Prostate gland (tissue), 2 donors: ENCODE results near the gene RGS14. TPM values are rescaled to one million over a fixed set of nuclear protein-coding genes. Genes with fewer than 3 reads are reported as not detected.

ENCODE experiments used
- DNase-seq: peaks from one replicate; pipeline ENCODE4 v3.0.0-alpha.2; 2019; ENCODE audit warnings: low spot score
- H3K27ac ChIP-seq, 2 donors: fragments of 200-600 bp; sonication (generic); 2 replicates each; pipeline ENCODE4 v1.5.1; 2017 to 2019
- H3K27me3 ChIP-seq: fragments of 200-600 bp; sonication (generic); replicated peaks from 2 replicates; pipeline ENCODE4 v1.5.1; 2019; ENCODE audit not compliant: insufficient read depth
- H3K36me3 ChIP-seq, 2 donors: fragments of 200-600 bp; sonication (generic); 1 replicate in 1 of 2; 2 replicates in 1 of 2; pipeline versions ENCODE4 v1.5.1 to v1.8.1; 2017 to 2019
- H3K4me1 ChIP-seq: fragments of 200-600 bp; sonication (generic); replicated peaks from 2 replicates; pipeline ENCODE4 v1.5.1; 2019
- H3K4me3 ChIP-seq, 2 donors: fragments of 200-600 bp; sonication (generic); 2 replicates each; pipeline ENCODE4 v1.5.1; 2017 to 2019
- H3K9me3 ChIP-seq: fragments of 200-600 bp; sonication (generic); 2 replicates; pipeline ENCODE4 v1.5.1; 2017
- CTCF ChIP-seq, 4 experiments: fragments of 200-600 bp in 2 of 4; fragments of 450-650 bp in 2 of 4; sonication (generic) in 2 of 4; IDR thresholded peaks; 1 replicate in 3 of 4; 2 replicates in 1 of 4; pipeline ENCODE4 v1.5.1; 2016 to 2019; ENCODE audit warnings: antibody characterized with exemption in 4 of 4, mild to moderate bottlenecking in 2 of 4, moderate library complexity in 2 of 4
- POLR2A ChIP-seq: fragments of 450-650 bp; IDR thresholded peaks from one replicate; pipeline ENCODE4 v1.6.1; 2016; ENCODE audit warnings: antibody characterized with exemption, mild to moderate bottlenecking
- POLR2AphosphoS5 ChIP-seq: sonication (generic); formaldehyde crosslinking; IDR thresholded peaks from one replicate; pipeline ENCODE4 v1.6.1; 2017; ENCODE audit warnings: antibody characterized with exemption
- WGBS: methylation state at CpG from one replicate; pipeline ENCODE4 v1.1.5; 2018; 5-methylcytosine and 5-hydroxymethylcytosine counted together
- intact Hi-C: fragments of 100-400 bp; cut with DNase I; formaldehyde crosslinking; loops from one replicate; pipeline ENCODE4 v1.14.2; 2022
- total RNA-seq, 2 donors: library from RNA; depleted of rRNA; stranded (reverse); fragments of >200 nt; gene quantifications; one replicate each; pipeline ENCODE4 v1.1.0, GENCODE V29; 2016

RGS14 gene
- total RNA-seq, 2 donors from 2014 or later: 13.3 to 24.2 TPM

- H3K9me3 ChIP-seq: no peaks in the 10 kb centered on the region
- no peak overlapping the region for H3K27ac ChIP-seq
- 90% methylated on average over 5 of the region's 5 CpGs for WGBS
- H3K4me1 ChIP-seq: no peaks in the 10 kb centered on the region
- no peaks in the 10 kb centered on the region for H3K36me3 ChIP-seq
- TF ChIP-seq CTCF (IDR thresholded peaks at IDR 0.05): no peak
- TF ChIP-seq POLR2AphosphoS5: no peak
- no peaks in the 10 kb centered on the region for H3K27me3 ChIP-seq
- DNase-seq: no peak
- no peak overlapping the region for H3K4me3 ChIP-seq
- intact Hi-C loops: loop anchor here (5.0 kb wide), 1 partner anchor 108 kb away; no protein-coding TSS in a partner anchor
Observed at GRCh38 chr5:177393990-177394389, 36.3 kb downstream of the RGS14 start.

GRCh38 chr5:177396078-177396477, 38.4 kb downstream of the RGS14 start:
- no peak overlapping the region for H3K4me3 ChIP-seq
- no peak for DNase-seq
- 58% methylated on average over 8 of the region's 8 CpGs for WGBS
- H3K36me3 ChIP-seq: no peaks in the 10 kb centered on the region
- no peaks in the 10 kb centered on the region for H3K4me1 ChIP-seq
- intact Hi-C loops: no loop called here
- H3K27me3 ChIP-seq: no peaks in the 10 kb centered on the region
- no peak overlapping the region for H3K27ac ChIP-seq
- H3K9me3 ChIP-seq: no peaks in the 10 kb centered on the region
- TF ChIP-seq POLR2A: no peak
- TF ChIP-seq CTCF (IDR thresholded peaks at IDR 0.05): no peak
- no peak for TF ChIP-seq POLR2AphosphoS5

GRCh38 chr5:177396807-177397206, 39.1 kb downstream of the RGS14 start:
- Histone ChIP-seq H3K4me1 (no peaks in the 10 kb centered on the region), H3K27me3 (no peaks in the 10 kb centered on the region), H3K27ac (no peak overlapping the region), H3K9me3 (no peaks in the 10 kb centered on the region), H3K36me3 (no peaks in the 10 kb centered on the region), H3K4me3 (no peak overlapping the region)
- TF ChIP-seq POLR2AphosphoS5 (no peak), POLR2A (no peak), CTCF (IDR thresholded peaks at IDR 0.05) (no peak)
- WGBS: 88% methylated on average over 10 of the region's 10 CpGs
- no peak for DNase-seq
- intact Hi-C loops: no loop called here

GRCh38 chr5:177397875-177398390, 40.2 kb downstream of the RGS14 start:
- TF ChIP-seq POLR2AphosphoS5: no peak
- TF ChIP-seq CTCF (IDR thresholded peaks at IDR 0.05): no peak
- no peak for TF ChIP-seq POLR2A
- no peak for DNase-seq
- peaks cover 6% of the 10 kb centered on the region for H3K4me1 ChIP-seq
- 92% methylated on average over 16 of the region's 16 CpGs for WGBS
- no peaks in the 10 kb centered on the region for H3K9me3 ChIP-seq
- H3K27ac ChIP-seq: no peak overlapping the region
- no peaks in the 10 kb centered on the region for H3K27me3 ChIP-seq
- no peaks in the 10 kb centered on the region for H3K36me3 ChIP-seq
- H3K4me3 ChIP-seq: no peak overlapping the region
- intact Hi-C loops: no loop called here

- H3K27me3 ChIP-seq: no peaks in the 10 kb centered on the region
- no peak for DNase-seq
- intact Hi-C loops: no loop called here
- H3K27ac ChIP-seq: no peak within 1 kb of the TSS
- H3K4me1 ChIP-seq: peaks cover 21% of the 10 kb centered on the region
- no peaks in the 10 kb centered on the region for H3K36me3 ChIP-seq
- H3K9me3 ChIP-seq: no peaks in the 10 kb centered on the region
- no peak within 1 kb of the TSS for H3K4me3 ChIP-seq
- no peak for TF ChIP-seq POLR2A
- no peak for TF ChIP-seq POLR2AphosphoS5
- no peak for TF ChIP-seq CTCF (IDR thresholded peaks at IDR 0.05)
- WGBS: 18% methylated on average over 71 of the region's 92 CpGs
Observed at GRCh38 chr5:177399997-177400868, 42.5 kb downstream of the RGS14 start, which contains the start of gene PFN3. Gene PFN3, minus strand, starts transcription at chr5:177400661. Its CDS starts 85 bp downstream, at chr5:177400576.
